ENCODE measurements around the gene TRIM2. TPM values are rescaled to one million over a fixed set of nuclear protein-coding genes. Genes with fewer than 3 reads are reported as not detected.

TRIM2 gene
- total RNA-seq, 1 experiment from 2014 or later = 93.2 TPM

GRCh38 chr4:153374442-153374841 lies 170.2 kb downstream of the TRIM2 start:
- Histone ChIP-seq H3K27ac (ENCODE audit: low read depth, low read length, poor library complexity, severe bottlenecking) (peak overlapping the region; percentile 21), H3K27me3 (replicated peaks; ENCODE audit: insufficient read depth, low read depth, low read length, poor library complexity) (no peaks in the 10 kb centered on the region), H3K4me3 (ENCODE audit: low read depth, low read length, poor library complexity, severe bottlenecking) (no peak overlapping the region), H3K4me1 (ENCODE audit: insufficient read depth, low read length, poor library complexity, severe bottlenecking) (peaks cover 19% of the 10 kb centered on the region), H3K9me3 (ENCODE audit: low read depth, low read length, poor library complexity, severe bottlenecking) (no peaks in the 10 kb centered on the region), H3K36me3 (ENCODE audit: insufficient read depth, low read length, poor library complexity, severe bottlenecking) (peaks cover 31% of the 10 kb centered on the region)
- no TSS peak for BruUV-seq (replicated peaks)
- intact Hi-C loops (cut with micrococcal nuclease; ENCODE audit: unreplicated experiment) = no loop called here
- POLR2A ChIA-PET (ENCODE audit: low non-redundant PET) = no interaction called here
- TF ChIP-seq CTCF (conservative IDR thresholded peaks at IDR 0.05; ENCODE audit: low read depth, low read length) = no peak
- TF ChIP-seq EZH2 (IDR thresholded peaks at IDR 0.05; ENCODE audit: borderline replicate concordance, low read depth, low read length, poor library complexity, severe bottlenecking) = no peak
- DNase-seq (ENCODE audit: low spot score) = peak; percentile 34
- CTCF ChIA-PET = no interaction called here

GRCh38 chr4:153375303-153375702 lies 171.1 kb downstream of the TRIM2 start:
- Histone ChIP-seq H3K27me3 (replicated peaks; ENCODE audit: insufficient read depth, low read depth, low read length, poor library complexity) (no peaks in the 10 kb centered on the region), H3K9me3 (ENCODE audit: low read depth, low read length, poor library complexity, severe bottlenecking) (no peaks in the 10 kb centered on the region), H3K4me1 (ENCODE audit: insufficient read depth, low read length, poor library complexity, severe bottlenecking) (peaks cover 19% of the 10 kb centered on the region), H3K4me3 (ENCODE audit: low read depth, low read length, poor library complexity, severe bottlenecking) (no peak overlapping the region), H3K27ac (ENCODE audit: low read depth, low read length, poor library complexity, severe bottlenecking) (no peak overlapping the region), H3K36me3 (ENCODE audit: insufficient read depth, low read length, poor library complexity, severe bottlenecking) (peaks cover 30% of the 10 kb centered on the region)
- POLR2A ChIA-PET (ENCODE audit: low non-redundant PET) = interaction anchor here (0.6 kb wide), 1 partner anchor 30 kb away, joined by 3 read pairs; no protein-coding TSS in a partner anchor
- TF ChIP-seq EZH2 (IDR thresholded peaks at IDR 0.05; ENCODE audit: borderline replicate concordance, low read depth, low read length, poor library complexity, severe bottlenecking) (no peak), CTCF (conservative IDR thresholded peaks at IDR 0.05; ENCODE audit: low read depth, low read length) (no peak)
- intact Hi-C loops (cut with micrococcal nuclease; ENCODE audit: unreplicated experiment) = no loop called here
- no TSS peak for BruUV-seq (replicated peaks)
- no peak for DNase-seq (ENCODE audit: low spot score)
- CTCF ChIA-PET = interaction anchor here (0.6 to 1.2 kb wide), 2 partner anchors 58 to 199 kb away, joined by 3 read pairs; no protein-coding TSS in a partner anchor

GRCh38 chr4:153383131-153383530 lies 178.9 kb downstream of the TRIM2 start:
- H3K4me1 ChIP-seq (ENCODE audit: insufficient read depth, low read length, poor library complexity, severe bottlenecking) = no peaks in the 10 kb centered on the region
- POLR2A ChIA-PET (ENCODE audit: low non-redundant PET) = no interaction called here
- intact Hi-C loops (cut with micrococcal nuclease; ENCODE audit: unreplicated experiment) = no loop called here
- CTCF ChIA-PET = no interaction called here
- DNase-seq (ENCODE audit: low spot score) = peak; percentile 18
- no peaks in the 10 kb centered on the region for H3K9me3 ChIP-seq (ENCODE audit: low read depth, low read length, poor library complexity, severe bottlenecking)
- peak overlapping the region; percentile 26 for H3K27ac ChIP-seq (ENCODE audit: low read depth, low read length, poor library complexity, severe bottlenecking)
- no TSS peak for BruUV-seq (replicated peaks)
- TF ChIP-seq CTCF (conservative IDR thresholded peaks at IDR 0.05; ENCODE audit: low read depth, low read length) (no peak), EZH2 (IDR thresholded peaks at IDR 0.05; ENCODE audit: borderline replicate concordance, low read depth, low read length, poor library complexity, severe bottlenecking) (no peak)
- H3K36me3 ChIP-seq (ENCODE audit: insufficient read depth, low read length, poor library complexity, severe bottlenecking) = no peaks in the 10 kb centered on the region
- H3K4me3 ChIP-seq (ENCODE audit: low read depth, low read length, poor library complexity, severe bottlenecking) = no peak overlapping the region
- no peaks in the 10 kb centered on the region for H3K27me3 ChIP-seq (replicated peaks; ENCODE audit: insufficient read depth, low read depth, low read length, poor library complexity)

Measured in A673 (cell line).